SIG-M5 (cell line): Measurements from ENCODE around the gene PFDN6.
A peak's percentile ranks its signal among the peaks of the same experiment; 100 is the strongest.
"Not testable (repeated sequence)": the region's sequence is repeated elsewhere in the genome, so short reads cannot be mapped to it uniquely, and the experiment has no call there.

Experiments
- DNase-seq: peaks from one replicate; lab custom pipeline; 2025; lab: John Stamatoyannopoulos, UW

Gene PFDN6

GRCh38 chr6:33288921-33289783 is at the start of gene PFDN6, which contains the start of gene WDR46:
PFDN6 (plus strand) TSS chr6:33289601; CDS start chr6:33289857, 256 bp downstream.
WDR46 (minus strand) TSS chr6:33289239; CDS start chr6:33289170, 69 bp downstream.
- peak; percentile 92 for DNase-seq

GRCh38 chr6:33241968-33242367 is 47.4 kb upstream of the PFDN6 start:
- DNase-seq, result no peak

- DNase-seq, result no peak
Measured at GRCh38 chr6:33243476-33243875, 45.9 kb upstream of the PFDN6 start.

- DNase-seq, result peak; percentile 23
Measured at GRCh38 chr6:33247977-33248642, 41.3 kb upstream of the PFDN6 start.

GRCh38 chr6:33248643-33248931 is 40.8 kb upstream of the PFDN6 start:
- DNase-seq, result no peak

- peak; percentile 97 for DNase-seq
Measured at GRCh38 chr6:33248932-33249731, 40.3 kb upstream of the PFDN6 start.

- DNase-seq, result no peak
Measured at GRCh38 chr6:33249732-33250630, 39.4 kb upstream of the PFDN6 start.

GRCh38 chr6:33250731-33251130 is 38.7 kb upstream of the PFDN6 start:
- no peak for DNase-seq

- no peak for DNase-seq
Measured at GRCh38 chr6:33251395-33252012, 37.9 kb upstream of the PFDN6 start.

- no peak for DNase-seq
Measured at GRCh38 chr6:33252759-33253158, 36.6 kb upstream of the PFDN6 start.

- DNase-seq, result no peak
Measured at GRCh38 chr6:33254591-33254990, 34.8 kb upstream of the PFDN6 start.

- DNase-seq, result no peak
Measured at GRCh38 chr6:33259032-33259431, 30.4 kb upstream of the PFDN6 start.

- not testable (repeated sequence) for DNase-seq
Measured at GRCh38 chr6:33262490-33262889, 26.9 kb upstream of the PFDN6 start.

GRCh38 chr6:33264015-33264414 is 25.4 kb upstream of the PFDN6 start:
- DNase-seq, result no peak

- DNase-seq, result no peak
Measured at GRCh38 chr6:33271117-33271467, 18.3 kb upstream of the PFDN6 start.

GRCh38 chr6:33271468-33272274 is 17.7 kb upstream of the PFDN6 start, which contains the start of the genes RPS18 and VPS52:
RPS18 (plus strand) TSS chr6:33272075; CDS start chr6:33272120, 45 bp downstream.
VPS52 (minus strand) TSS chr6:33271876; CDS start chr6:33271675, 201 bp downstream.
- DNase-seq, result peak; percentile 91

- no peak for DNase-seq
Measured at GRCh38 chr6:33272275-33273128, 16.9 kb upstream of the PFDN6 start.

- DNase-seq, result no peak
Measured at GRCh38 chr6:33273129-33273923, 16.1 kb upstream of the PFDN6 start.
